ENCODE results near the gene PLAC9. TPM values are rescaled to one million over a fixed set of nuclear protein-coding genes. Genes with fewer than 3 reads are reported as not detected.
A peak's percentile ranks its signal among the peaks of the same experiment; 100 is the strongest.

PLAC9 gene
- total RNA-seq, 3 donors from 2014 or later: 7.5 to 66.2 (median 13.4) TPM

DNA sequence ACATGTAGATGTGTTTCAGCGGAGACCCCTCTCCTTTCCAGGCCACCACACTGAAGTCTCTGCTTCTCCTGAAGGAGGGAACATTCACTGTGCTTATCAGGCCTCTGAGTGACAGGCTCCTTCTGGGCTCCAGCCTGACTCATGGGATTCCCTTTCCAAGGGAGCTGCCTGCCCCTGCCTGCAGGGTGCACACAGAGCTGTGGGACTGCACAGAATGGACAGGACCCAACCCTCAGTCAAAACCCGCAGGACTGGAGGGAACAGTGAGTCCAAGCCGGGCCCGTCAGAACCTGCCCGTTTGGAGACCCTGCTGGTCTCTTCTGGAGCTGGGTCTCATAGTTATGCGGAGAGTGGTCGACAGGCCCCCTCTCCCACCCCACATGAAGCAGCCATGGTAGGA is 32.6 kb downstream of the PLAC9 start:
- H3K4me1 ChIP-seq: peaks cover 0 to 10% of the 10 kb centered on the region in 2 donors
- DNase-seq (ENCODE audit: low spot score in 2 of 2): no peak
- H3K9me3 ChIP-seq: no peaks in the 10 kb centered on the region
- no peaks in the 10 kb centered on the region for H3K36me3 ChIP-seq
- no peak for TF ChIP-seq POLR2A (IDR thresholded peaks at IDR 0.05)
- TF ChIP-seq, protein P1, sequence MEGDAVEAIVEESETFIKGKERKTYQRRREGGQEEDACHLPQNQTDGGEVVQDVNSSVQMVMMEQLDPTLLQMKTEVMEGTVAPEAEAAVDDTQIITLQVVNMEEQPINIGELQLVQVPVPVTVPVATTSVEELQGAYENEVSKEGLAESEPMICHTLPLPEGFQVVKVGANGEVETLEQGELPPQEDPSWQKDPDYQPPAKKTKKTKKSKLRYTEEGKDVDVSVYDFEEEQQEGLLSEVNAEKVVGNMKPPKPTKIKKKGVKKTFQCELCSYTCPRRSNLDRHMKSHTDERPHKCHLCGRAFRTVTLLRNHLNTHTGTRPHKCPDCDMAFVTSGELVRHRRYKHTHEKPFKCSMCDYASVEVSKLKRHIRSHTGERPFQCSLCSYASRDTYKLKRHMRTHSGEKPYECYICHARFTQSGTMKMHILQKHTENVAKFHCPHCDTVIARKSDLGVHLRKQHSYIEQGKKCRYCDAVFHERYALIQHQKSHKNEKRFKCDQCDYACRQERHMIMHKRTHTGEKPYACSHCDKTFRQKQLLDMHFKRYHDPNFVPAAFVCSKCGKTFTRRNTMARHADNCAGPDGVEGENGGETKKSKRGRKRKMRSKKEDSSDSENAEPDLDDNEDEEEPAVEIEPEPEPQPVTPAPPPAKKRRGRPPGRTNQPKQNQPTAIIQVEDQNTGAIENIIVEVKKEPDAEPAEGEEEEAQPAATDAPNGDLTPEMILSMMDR (IDR thresholded peaks at IDR 0.05): no peak
- intact Hi-C loops (cut with DNase I; ENCODE audit: low total_unique reads): no loop called here
- H3K27ac ChIP-seq: peak overlapping the region in 1 of 2 donors; percentile 89
- no peaks in the 10 kb centered on the region for H3K27me3 ChIP-seq
- no peak overlapping the region for H3K4me3 ChIP-seq

DNA sequence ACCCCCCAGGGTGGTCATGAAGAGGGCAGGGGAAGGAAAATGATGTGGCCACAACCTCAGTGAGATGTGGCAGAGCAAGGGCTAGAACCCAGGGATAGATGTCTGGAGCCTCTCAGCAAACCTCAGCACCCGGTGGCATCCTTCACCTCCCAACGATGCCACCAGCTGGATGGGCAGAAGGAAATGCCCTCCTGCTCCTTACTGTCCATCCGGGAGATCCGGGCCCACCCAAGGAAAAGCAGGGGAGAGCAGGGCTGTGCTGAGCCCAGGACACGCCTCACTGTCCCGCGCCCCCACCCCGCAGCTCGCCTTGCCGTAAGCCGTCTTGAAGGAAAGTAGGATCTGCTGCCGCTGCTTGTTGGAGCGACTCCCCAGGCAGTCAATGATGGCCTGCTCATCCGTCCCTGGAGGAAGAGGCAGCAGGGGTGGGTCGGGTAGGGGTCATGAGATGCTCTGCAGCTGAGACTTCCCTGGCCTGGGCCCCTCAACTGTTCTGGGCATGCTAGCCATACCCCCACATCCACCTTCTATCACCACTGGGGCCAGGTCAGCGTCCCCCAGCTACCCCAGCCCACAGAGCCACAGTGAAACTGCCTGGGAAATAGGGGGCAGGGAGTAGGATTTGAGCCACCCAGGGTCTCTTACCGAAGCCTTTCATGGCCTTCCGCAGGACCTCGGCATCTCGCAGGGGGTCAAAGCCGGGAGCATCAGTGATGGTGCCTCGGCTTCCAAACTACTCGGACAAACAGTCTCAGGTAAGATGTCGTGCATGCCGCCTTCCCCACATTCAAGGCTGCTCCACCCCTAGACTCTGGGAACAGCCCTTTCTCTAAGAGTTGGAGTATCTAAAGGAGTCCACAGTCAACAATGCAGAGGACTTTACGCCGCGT is 34.3 kb downstream of the PLAC9 start:
- DNase-seq (ENCODE audit: low spot score in 2 of 2): no peak
- TF ChIP-seq, protein P1 (IDR thresholded peaks at IDR 0.05): no peak
- TF ChIP-seq POLR2AphosphoS5 (IDR thresholded peaks at IDR 0.05) (no peak), POLR2A (IDR thresholded peaks at IDR 0.05) (no peak)
- H3K9me3 ChIP-seq: no peaks in the 10 kb centered on the region
- no peaks in the 10 kb centered on the region for H3K36me3 ChIP-seq
- intact Hi-C loops (cut with DNase I; ENCODE audit: low total_unique reads): no loop called here
- peaks cover 0 to 10% of the 10 kb centered on the region in 2 donors for H3K4me1 ChIP-seq
- no peaks in the 10 kb centered on the region for H3K27me3 ChIP-seq
- peak overlapping the region in 1 of 2 donors; percentile 89 for H3K27ac ChIP-seq
- H3K4me3 ChIP-seq: no peak overlapping the region

DNA sequence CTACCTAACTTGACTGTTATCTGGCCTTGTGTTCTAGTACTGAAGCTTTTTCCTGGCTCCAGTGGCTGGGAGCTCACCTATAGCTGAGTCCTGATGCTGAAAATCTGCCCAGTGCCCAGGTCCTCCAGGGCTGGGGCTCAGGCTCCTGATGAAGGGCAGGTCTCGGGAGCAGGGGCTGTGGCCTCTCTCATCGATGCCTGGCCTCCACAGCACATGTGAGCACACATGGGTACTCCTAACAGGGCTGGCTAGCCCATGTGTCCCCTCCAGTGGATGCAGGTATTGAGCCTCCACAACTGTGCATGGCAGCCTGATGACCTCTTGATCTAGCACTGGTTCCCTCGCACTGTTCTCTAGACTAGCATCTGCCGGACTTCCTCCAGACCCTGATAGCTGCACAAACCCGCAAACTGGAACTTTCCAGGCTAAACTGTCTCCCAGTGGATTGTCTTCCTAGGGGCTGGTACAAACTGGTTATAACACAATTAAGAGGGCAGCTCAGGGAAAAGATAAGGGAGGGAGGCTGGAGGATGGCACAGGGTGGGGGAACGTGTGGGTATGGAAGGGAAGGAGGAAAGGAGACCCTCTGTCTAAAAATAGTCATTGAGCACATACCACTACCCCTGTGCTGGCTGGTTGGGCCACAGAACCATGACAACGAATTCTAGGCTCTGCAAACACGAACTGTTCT is 35.1 kb downstream of the PLAC9 start:
- TF ChIP-seq POLR2AphosphoS5 (IDR thresholded peaks at IDR 0.05) (no peak), POLR2A (IDR thresholded peaks at IDR 0.05) (no peak)
- TF ChIP-seq, protein P1 (IDR thresholded peaks at IDR 0.05): no peak
- Histone ChIP-seq H3K27ac (peak overlapping the region; percentile 17 to 89), H3K27me3 (no peaks in the 10 kb centered on the region), H3K4me1 (peaks cover 0 to 10% of the 10 kb centered on the region in 2 donors), H3K9me3 (no peaks in the 10 kb centered on the region), H3K36me3 (no peaks in the 10 kb centered on the region), H3K4me3 (no peak overlapping the region)
- intact Hi-C loops (cut with DNase I; ENCODE audit: low total_unique reads): no loop called here
- DNase-seq (ENCODE audit: low spot score in 2 of 2): no peak

DNA sequence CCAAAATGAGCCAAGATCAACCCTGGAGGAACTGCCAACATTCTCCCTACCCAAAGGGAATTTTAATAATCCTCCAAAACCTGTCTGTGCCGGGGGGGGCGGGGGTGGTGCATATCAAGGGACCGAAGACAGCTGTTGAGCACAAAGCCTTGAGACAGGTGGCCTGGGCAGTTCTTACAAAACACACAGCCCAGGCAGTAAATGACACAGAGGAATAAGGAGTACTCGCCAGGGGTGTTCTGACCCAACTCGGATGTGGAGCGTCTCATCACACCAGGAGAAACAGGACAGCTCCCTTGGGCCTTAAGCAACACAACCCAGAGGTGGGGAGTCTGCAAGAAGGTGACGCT is 35.6 kb downstream of the PLAC9 start:
- Histone ChIP-seq H3K9me3 (no peaks in the 10 kb centered on the region), H3K4me3 (no peak overlapping the region), H3K36me3 (no peaks in the 10 kb centered on the region), H3K27ac (peak overlapping the region; percentile 33 to 89), H3K27me3 (no peaks in the 10 kb centered on the region), H3K4me1 (peaks cover 0 to 10% of the 10 kb centered on the region in 2 donors)
- DNase-seq (ENCODE audit: low spot score in 2 of 2): peak in 1 of 2 donors; percentile 47
- TF ChIP-seq POLR2A (IDR thresholded peaks at IDR 0.05) (no peak), POLR2AphosphoS5 (IDR thresholded peaks at IDR 0.05) (no peak)
- TF ChIP-seq, protein P1 (IDR thresholded peaks at IDR 0.05): no peak
- intact Hi-C loops (cut with DNase I; ENCODE audit: low total_unique reads): no loop called here

Data from breast epithelium (tissue), 4 donors.